SK-N-SH treated with all-trans-retinoic acid at 6 μM for 48 hours (cell line): ENCODE measurements around the gene ITIH5.

ENCODE experiments used
- ARNTL ChIP-seq: fragments of 450-650 bp; formaldehyde crosslinking; IDR thresholded peaks from 2 replicates; pipeline ENCODE4 v1.5.0; 2020; ENCODE audit warnings: low read depth, mild to moderate bottlenecking, moderate library complexity, borderline replicate concordance
- SNAI2 ChIP-seq: fragments of 250-450 bp; sonication (Bioruptor Pico); IDR thresholded peaks from 2 replicates; pipeline ENCODE4 v1.5.0; 2020; ENCODE audit warnings: mild to moderate bottlenecking, moderate library complexity

- no peak for TF ChIP-seq SNAI2 (CRISPR knock-in tag)
- no peak for TF ChIP-seq ARNTL (CRISPR knock-in tag)
Observed at GRCh38 chr10:7512487-7512886, 154.3 kb downstream of the ITIH5 start.
